RWPE2 (cell line): Measurements from ENCODE around the gene IARS2.

ENCODE experiments used
- ATAC-seq: fragments of 200-7000 bp; cut with Tn5 transposase; 3 replicates; pipeline ENCODE4 v1.9.1; 2021; ENCODE audit warnings: low read depth
- DNase-seq: peaks from one replicate; pipeline ENCODE4 v3.0.0-alpha.2; 2020; ENCODE audit warnings: low spot score
- H3K27ac ChIP-seq: fragments of 450-650 bp; 2 replicates; pipeline ENCODE4 v1.5.1; 2017; ENCODE audit warnings: mild to moderate bottlenecking; ENCODE audit not compliant: poor library complexity, severe bottlenecking
- H3K27me3 ChIP-seq: fragments of 250-450 bp; sonication (Bioruptor Pico); 2 replicates; pipeline ENCODE4 v1.5.1; 2021; ENCODE audit warnings: mild to moderate bottlenecking, moderate library complexity; ENCODE audit not compliant: insufficient read depth, poor library complexity, severe bottlenecking
- H3K36me3 ChIP-seq: fragments of 250-450 bp; sonication (Bioruptor Pico); 2 replicates; pipeline ENCODE4 v1.5.1; 2020; ENCODE audit warnings: low read depth, mild to moderate bottlenecking, moderate library complexity
- H3K4me1 ChIP-seq: fragments of 250-450 bp; sonication (Bioruptor Pico); 2 replicates; pipeline ENCODE4 v1.5.1; 2021; ENCODE audit warnings: mild to moderate bottlenecking, moderate library complexity; ENCODE audit not compliant: insufficient read depth, poor library complexity, severe bottlenecking
- H3K4me3 ChIP-seq: fragments of 250-450 bp; sonication (Bioruptor Pico); 2 replicates; pipeline ENCODE4 v1.5.1; 2021; ENCODE audit warnings: mild to moderate bottlenecking, moderate library complexity; ENCODE audit not compliant: severe bottlenecking
- H3K9me3 ChIP-seq: fragments of 250-450 bp; sonication (Bioruptor Pico); 2 replicates; pipeline ENCODE4 v1.5.1; 2021; ENCODE audit warnings: mild to moderate bottlenecking, moderate library complexity; ENCODE audit not compliant: severe bottlenecking
- CTCF ChIP-seq: fragments of 450-650 bp; IDR thresholded peaks from one replicate; pipeline ENCODE4 v1.5.1; 2017; ENCODE audit warnings: mild to moderate bottlenecking, moderate library complexity; ENCODE audit not compliant: poor library complexity, severe bottlenecking

Gene IARS2

DNA sequence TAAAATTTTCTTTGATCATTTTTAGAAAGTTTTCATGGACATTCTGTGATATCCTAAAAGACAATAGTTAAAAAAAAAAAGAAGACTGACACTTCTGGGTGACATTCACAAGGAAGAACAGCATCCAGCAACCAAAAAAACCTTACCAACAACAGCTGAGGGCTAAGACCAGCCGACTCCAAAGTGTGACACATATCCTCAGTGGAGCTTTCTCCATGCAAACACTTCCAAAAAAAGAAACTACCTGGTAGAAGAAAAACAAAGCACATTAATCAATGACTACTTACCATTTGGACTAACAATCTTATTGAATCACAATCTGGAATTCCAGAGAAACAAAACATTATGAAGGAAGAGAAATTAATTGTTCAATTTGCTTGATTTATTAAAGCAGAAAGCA is 88.2 kb downstream of the IARS2 start:
- no peaks in the 10 kb centered on the region for H3K36me3 ChIP-seq

DNA sequence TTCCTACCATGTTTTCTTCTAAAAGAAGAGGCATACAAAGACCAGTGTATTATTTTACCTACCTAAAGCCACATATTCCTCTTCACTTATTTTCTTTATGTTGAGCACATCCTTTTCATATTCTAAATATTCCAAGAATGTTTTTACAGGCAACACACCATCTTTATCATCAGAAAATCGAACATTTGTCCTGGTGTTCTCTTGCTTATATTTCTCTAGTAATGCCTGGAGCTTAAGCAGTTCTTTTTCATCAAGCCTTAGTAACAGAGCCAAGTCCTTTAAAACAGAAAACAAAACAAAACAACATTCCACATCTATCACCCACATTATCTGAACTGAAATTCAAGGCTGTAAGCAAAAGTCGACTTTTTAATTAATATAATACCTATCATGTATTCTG is 88.7 kb downstream of the IARS2 start:
- Histone ChIP-seq H3K27ac (no peak overlapping the region), H3K9me3 (no peaks in the 10 kb centered on the region), H3K4me1 (no peaks in the 10 kb centered on the region), H3K36me3 (no peaks in the 10 kb centered on the region), H3K27me3 (no peaks in the 10 kb centered on the region), H3K4me3 (no peak overlapping the region)
- DNase-seq (no peak), ATAC-seq (no peak)
- no peak for TF ChIP-seq CTCF

More for the DNA sequence above, 88.2 kb downstream of the IARS2 start:
- H3K4me1 ChIP-seq, result no peaks in the 10 kb centered on the region
- no peak overlapping the region for H3K4me3 ChIP-seq
- ATAC-seq (no peak), DNase-seq (no peak)
- no peak for TF ChIP-seq CTCF
- no peak overlapping the region for H3K27ac ChIP-seq
- no peaks in the 10 kb centered on the region for H3K9me3 ChIP-seq
- no peaks in the 10 kb centered on the region for H3K27me3 ChIP-seq

DNA sequence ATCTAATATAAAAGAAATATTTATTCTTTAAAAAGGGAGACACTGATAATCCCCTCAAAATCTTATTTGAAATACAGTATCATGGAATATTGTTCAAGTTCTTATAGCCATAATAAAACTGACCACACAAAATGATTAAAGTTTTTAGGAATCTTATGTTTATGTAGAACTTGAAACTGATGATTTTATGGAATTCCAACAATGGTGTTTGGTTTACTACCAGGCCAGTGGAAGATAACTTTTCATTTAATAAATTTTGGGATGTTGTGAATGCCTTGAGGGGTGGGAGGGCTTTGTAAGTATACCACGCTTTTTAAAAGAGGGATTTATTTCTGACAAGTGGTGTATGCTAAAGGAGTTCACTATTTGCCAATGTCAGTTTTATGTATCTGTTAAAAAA is 90.6 kb downstream of the IARS2 start:
- no peak for ATAC-seq

DNA sequence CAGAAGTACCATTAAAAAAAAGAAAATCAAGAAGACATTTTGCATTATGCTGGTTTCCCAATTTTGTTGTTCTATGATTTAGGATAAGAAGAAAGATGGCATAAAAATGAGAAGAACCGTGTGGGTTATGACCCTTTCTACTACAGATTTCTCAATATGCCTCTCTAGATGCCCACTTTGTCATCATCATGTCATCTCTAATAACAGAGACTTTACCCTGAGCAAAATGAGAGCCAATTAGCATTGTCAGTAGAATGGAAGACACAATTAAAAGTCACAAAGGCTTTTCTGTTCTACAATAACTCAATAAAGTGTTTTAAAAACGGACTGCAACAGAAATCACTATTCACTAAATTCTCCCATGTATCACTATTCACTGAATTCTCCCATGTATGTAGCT is 92.8 kb downstream of the IARS2 start:
- ATAC-seq, result no peak
- H3K36me3 ChIP-seq, result peaks cover 12% of the 10 kb centered on the region

More for the DNA sequence above, 90.6 kb downstream of the IARS2 start:
- Histone ChIP-seq H3K36me3 (peaks cover 3% of the 10 kb centered on the region; the same call in 1 of the 2 replicates), H3K4me1 (no peaks in the 10 kb centered on the region), H3K9me3 (no peaks in the 10 kb centered on the region), H3K27ac (no peak overlapping the region), H3K4me3 (no peak overlapping the region), H3K27me3 (no peaks in the 10 kb centered on the region)
- DNase-seq, result no peak
- no peak for TF ChIP-seq CTCF

More for the DNA sequence above, 92.8 kb downstream of the IARS2 start:
- Histone ChIP-seq H3K27ac (no peak overlapping the region), H3K4me1 (no peaks in the 10 kb centered on the region), H3K27me3 (no peaks in the 10 kb centered on the region), H3K9me3 (no peaks in the 10 kb centered on the region), H3K4me3 (no peak overlapping the region)
- TF ChIP-seq CTCF, result no peak
- DNase-seq, result no peak
